ENCODE results near the gene CA9. TPM values are rescaled to one million over a fixed set of nuclear protein-coding genes. Genes with fewer than 3 reads are reported as not detected.
A peak's percentile ranks its signal among the peaks of the same experiment; 100 is the strongest.

Gene CA9
- total RNA-seq, 1 donor from 2014 or later, result 3.2 TPM

DNA sequence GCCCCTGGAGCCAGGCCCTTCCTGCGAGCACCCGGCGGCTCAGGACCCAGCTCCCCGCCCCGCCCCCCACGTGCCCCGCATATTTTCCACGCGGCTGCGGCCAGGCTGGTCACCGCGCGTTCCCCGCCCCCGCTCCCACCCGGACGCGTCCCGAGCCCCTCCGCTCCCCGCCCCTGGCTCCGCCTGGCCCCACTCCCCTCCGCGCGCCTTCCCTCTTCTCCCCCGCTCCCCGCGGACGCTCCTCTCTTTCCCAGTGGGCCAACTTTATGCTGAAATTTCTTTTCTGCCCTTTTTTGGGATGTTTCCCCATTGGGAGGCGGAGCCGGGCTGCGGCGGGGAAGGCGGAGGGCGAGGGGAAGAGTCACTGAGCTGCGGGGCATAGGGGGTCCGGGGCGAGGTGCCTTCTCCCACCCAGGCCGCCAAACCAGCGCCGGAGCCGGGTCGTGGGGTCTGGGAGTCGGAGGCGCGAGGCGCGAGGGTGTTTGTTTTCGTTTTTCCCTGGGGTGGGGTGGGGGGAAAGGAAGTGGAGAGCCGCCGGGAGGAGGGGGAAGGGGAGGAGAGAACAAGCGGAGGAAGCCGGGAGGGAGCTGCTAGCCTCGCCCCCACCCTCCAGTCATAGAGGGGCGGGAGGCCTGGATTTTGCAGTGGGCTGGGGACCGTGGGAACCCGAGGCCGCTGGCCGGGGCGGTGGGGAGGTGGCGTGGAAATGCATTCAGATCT lies 17.0 kb downstream of the CA9 start:
- DNase-seq (ENCODE audit: low read depth) (no peak), FAIRE-seq (no peak)
- TF ChIP-seq, protein P1, sequence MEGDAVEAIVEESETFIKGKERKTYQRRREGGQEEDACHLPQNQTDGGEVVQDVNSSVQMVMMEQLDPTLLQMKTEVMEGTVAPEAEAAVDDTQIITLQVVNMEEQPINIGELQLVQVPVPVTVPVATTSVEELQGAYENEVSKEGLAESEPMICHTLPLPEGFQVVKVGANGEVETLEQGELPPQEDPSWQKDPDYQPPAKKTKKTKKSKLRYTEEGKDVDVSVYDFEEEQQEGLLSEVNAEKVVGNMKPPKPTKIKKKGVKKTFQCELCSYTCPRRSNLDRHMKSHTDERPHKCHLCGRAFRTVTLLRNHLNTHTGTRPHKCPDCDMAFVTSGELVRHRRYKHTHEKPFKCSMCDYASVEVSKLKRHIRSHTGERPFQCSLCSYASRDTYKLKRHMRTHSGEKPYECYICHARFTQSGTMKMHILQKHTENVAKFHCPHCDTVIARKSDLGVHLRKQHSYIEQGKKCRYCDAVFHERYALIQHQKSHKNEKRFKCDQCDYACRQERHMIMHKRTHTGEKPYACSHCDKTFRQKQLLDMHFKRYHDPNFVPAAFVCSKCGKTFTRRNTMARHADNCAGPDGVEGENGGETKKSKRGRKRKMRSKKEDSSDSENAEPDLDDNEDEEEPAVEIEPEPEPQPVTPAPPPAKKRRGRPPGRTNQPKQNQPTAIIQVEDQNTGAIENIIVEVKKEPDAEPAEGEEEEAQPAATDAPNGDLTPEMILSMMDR (IDR thresholded peaks at IDR 0.05; ENCODE audit: insufficient read depth, low read length, severe bottlenecking), result no peak
- Histone ChIP-seq H3K36me3 (ENCODE audit: control insufficient read depth, insufficient read depth, low read length) (peaks cover 8% of the 10 kb centered on the region), H3K27me3 (ENCODE audit: control insufficient read depth, insufficient read depth, low read length) (no peaks in the 10 kb centered on the region), H3K4me3 (ENCODE audit: low read depth, low read length) (peak overlapping the region; percentile 65)

DNA sequence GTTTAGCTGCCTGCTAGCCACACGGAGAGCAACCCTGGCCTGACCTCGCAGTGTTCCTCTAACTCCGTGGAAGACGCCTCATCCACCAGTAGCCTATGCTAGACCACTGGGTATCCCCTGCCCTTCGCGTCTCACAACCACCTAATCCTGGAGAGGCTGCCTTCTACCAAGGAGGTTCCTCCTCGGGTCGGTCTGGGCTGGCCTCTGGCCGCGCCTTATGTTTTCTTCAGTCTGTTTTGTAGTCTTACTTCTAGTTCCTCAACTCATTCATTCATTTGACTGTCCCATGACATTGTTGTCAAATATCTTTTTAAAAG lies 17.6 kb downstream of the CA9 start:
- FAIRE-seq (no peak), DNase-seq (ENCODE audit: low read depth) (no peak)
- Histone ChIP-seq H3K27me3 (ENCODE audit: control insufficient read depth, insufficient read depth, low read length) (no peaks in the 10 kb centered on the region), H3K4me3 (ENCODE audit: low read depth, low read length) (peak overlapping the region; percentile 65), H3K36me3 (ENCODE audit: control insufficient read depth, insufficient read depth, low read length) (peaks cover 8% of the 10 kb centered on the region)
- TF ChIP-seq, protein P1 (IDR thresholded peaks at IDR 0.05; ENCODE audit: insufficient read depth, low read length, severe bottlenecking), result no peak

DNA sequence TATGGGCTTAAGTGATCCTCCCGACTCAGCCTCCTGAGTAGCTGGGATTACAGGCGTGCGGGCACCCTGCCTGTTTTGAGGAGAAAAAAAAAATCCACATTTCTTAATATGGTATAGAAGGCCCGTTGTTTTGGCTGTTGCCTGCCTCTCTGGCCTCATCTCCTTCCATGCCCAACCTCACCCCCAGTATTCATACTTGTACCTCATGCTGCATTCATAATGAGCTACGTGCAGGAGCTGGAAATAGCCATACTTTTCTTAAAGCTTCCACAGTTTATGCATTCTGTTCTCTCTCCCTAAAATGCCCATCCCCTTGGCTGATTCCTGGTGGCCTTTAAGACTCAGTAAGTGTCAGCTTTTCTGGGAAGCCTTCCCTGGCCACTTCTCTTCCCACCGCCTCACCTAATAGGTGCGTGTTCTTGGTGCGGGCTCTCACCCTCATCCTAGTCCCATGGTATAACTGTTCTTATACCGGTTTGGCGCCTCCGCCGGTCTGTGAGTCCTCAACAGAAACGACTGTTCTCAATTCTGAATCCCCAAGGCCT lies 18.1 kb downstream of the CA9 start:
- no peak overlapping the region for H3K4me3 ChIP-seq (ENCODE audit: low read depth, low read length)
- FAIRE-seq, result no peak
- TF ChIP-seq, protein P1 (IDR thresholded peaks at IDR 0.05; ENCODE audit: insufficient read depth, low read length, severe bottlenecking), result no peak

DNA sequence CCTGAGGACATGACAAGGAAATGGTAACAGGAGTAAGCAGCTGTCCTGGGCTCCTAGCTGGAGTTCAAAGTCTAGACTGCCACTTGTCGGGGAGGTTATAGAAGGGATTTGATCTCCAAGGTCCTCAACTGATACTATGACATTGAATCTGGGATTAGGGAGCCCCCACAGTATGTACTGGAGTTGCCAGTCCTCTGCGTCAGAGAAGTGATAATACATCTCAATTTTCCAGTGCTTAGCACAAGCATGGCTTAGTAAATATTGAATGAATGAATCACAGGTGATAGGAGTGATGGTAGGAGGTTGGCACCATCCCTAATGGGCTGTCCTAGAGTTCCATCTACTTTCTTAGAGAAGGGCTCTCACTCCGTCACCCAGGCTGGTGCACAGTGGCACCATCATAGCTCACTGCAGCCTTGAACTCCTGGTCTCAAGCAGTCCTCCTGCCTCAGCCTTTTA lies 22.2 kb downstream of the CA9 start:
- TF ChIP-seq, protein P1 (IDR thresholded peaks at IDR 0.05; ENCODE audit: insufficient read depth, low read length, severe bottlenecking), result no peak
- DNase-seq (ENCODE audit: low read depth), result peak; percentile 69
- Histone ChIP-seq H3K4me3 (ENCODE audit: low read depth, low read length) (no peak overlapping the region), H3K36me3 (ENCODE audit: control insufficient read depth, insufficient read depth, low read length) (peaks cover 28% of the 10 kb centered on the region), H3K27me3 (ENCODE audit: control insufficient read depth, insufficient read depth, low read length) (no peaks in the 10 kb centered on the region)
- no peak for FAIRE-seq

More for the DNA sequence above, 18.1 kb downstream of the CA9 start:
- no peaks in the 10 kb centered on the region for H3K27me3 ChIP-seq (ENCODE audit: control insufficient read depth, insufficient read depth, low read length)
- H3K36me3 ChIP-seq (ENCODE audit: control insufficient read depth, insufficient read depth, low read length), result peaks cover 5% of the 10 kb centered on the region
- DNase-seq (ENCODE audit: low read depth), result no peak

DNA sequence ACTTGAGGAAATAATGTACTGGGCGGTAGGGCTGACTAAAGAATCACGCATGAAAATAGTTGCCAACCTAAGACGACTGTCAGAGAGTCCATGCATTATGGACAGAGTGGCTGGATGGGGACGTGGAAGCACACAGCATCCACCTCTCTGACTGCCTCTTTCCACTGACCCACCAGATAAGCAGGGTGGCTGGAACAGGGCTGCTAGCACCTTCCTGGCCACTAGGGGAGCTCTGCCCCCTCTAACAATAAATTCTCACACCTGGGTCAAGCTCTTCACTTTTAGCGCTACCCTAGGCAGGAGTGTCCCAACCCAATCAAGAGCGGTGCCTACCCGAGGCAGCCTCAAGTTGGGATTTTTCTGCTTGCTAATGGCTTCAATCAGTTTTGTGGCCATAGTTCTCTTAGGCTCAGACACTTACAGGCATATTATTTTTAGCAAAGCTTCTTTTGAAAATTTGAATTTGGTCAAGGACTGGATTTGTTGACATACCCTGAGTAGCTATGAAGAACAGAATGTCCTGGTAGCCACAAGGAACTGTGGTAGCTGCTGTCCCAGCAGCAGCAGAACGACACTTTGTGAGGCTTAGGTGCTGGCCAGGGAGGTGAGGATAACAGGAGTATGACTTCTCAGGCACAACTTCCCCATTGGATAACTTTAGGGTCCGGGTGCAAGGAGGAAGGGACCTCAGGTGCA lies 22.9 kb downstream of the CA9 start:
- H3K27me3 ChIP-seq (ENCODE audit: control insufficient read depth, insufficient read depth, low read length), result no peaks in the 10 kb centered on the region
- H3K36me3 ChIP-seq (ENCODE audit: control insufficient read depth, insufficient read depth, low read length), result peaks cover 33% of the 10 kb centered on the region
- FAIRE-seq (no peak), DNase-seq (ENCODE audit: low read depth) (peak; percentile 55)
- TF ChIP-seq, protein P1 (IDR thresholded peaks at IDR 0.05; ENCODE audit: insufficient read depth, low read length, severe bottlenecking), result peak; percentile 95
- no peak overlapping the region for H3K4me3 ChIP-seq (ENCODE audit: low read depth, low read length)

Measured in bronchial epithelial cell (primary cell).